DOHH2 (cell line): ENCODE measurements around the gene MACROD2.
A peak's percentile ranks its signal among the peaks of the same experiment; 100 is the strongest.

Experiments used
- CTCF ChIP-seq: fragments of 200-600 bp; sonication (generic); IDR thresholded peaks from one replicate; pipeline ENCODE4 v1.5.1; 2014; ENCODE audit warnings: antibody characterized with exemption, mild to moderate bottlenecking, low read depth, low read length; ENCODE audit not compliant: poor library complexity, severe bottlenecking
- EZH2phosphoT487 ChIP-seq: fragments of 200-600 bp; sonication (generic); IDR thresholded peaks from 2 replicates; pipeline ENCODE4 v1.6.1; 2017; ENCODE audit warnings: borderline replicate concordance, mild to moderate bottlenecking, antibody characterized with exemption, low read length, moderate library complexity, mixed read lengths

- TF ChIP-seq EZH2phosphoT487 = no peak
- peak; percentile 79 for TF ChIP-seq CTCF
These were observed 342.3 kb downstream of the MACROD2 start, which contains the start of gene FLRT3 for GRCh38 chr20:14337400-14338171.
